Renal cortex interstitium (tissue), 11 donors: ENCODE measurements around the gene VPS35L. TPM values are rescaled to one million over a fixed set of nuclear protein-coding genes. Genes with fewer than 3 reads are reported as not detected.
"Not testable (repeated sequence)": the region's sequence is repeated elsewhere in the genome, so short reads cannot be mapped to it uniquely, and the experiment has no call there.

Experiments
- DNase-seq, 11 donors: peaks; one replicate each; pipeline ENCODE4 v3.0.0-alpha.2; 2013; ENCODE audit warnings: low read depth in 9 of 11, low spot score in 4 of 11; ENCODE audit errors: extremely low read depth in 1 of 11
- polyA plus RNA-seq, 3 donors: library from polyadenylated mRNA; unstranded; fragments of 120-200 nt; gene quantifications; one replicate each; pipeline ENCODE4 v1.2.1, GENCODE V29; 2013; ENCODE audit not compliant: insufficient read length in 3 of 3

VPS35L gene
- polyA plus RNA-seq, 3 donors: 60.6 to 65.1 (median 63.9) TPM

- no peak for DNase-seq
Observed at GRCh38 chr16:19703172-19703889, 147.8 kb downstream of the VPS35L start.

GRCh38 chr16:19704321-19705145 lies 149.0 kb downstream of the VPS35L start:
- DNase-seq: no peak

GRCh38 chr16:19705146-19705501 lies 149.6 kb downstream of the VPS35L start:
- DNase-seq: no peak

DNA sequence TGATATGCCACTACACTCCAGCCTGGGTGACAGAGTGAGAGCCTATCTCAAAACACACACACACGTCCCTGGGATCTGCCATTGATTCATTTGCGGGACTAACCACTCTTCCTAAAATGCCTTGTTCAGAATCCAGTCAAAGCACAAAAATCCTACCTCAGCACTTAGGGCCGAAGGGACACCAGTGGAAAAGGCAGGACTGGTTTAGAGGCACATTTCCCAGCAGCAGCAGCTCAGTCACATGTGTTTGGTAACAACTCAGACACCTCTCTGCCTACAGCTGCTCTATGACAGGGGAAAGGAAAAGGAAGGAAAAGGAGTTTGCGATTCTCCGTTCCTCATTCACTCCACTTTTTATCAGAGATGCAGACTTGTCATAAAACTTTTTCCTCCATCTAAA lies 150.3 kb downstream of the VPS35L start:
- DNase-seq: no peak

GRCh38 chr16:19706846-19707245 lies 151.3 kb downstream of the VPS35L start:
- no peak for DNase-seq

- DNase-seq: no peak
Observed at GRCh38 chr16:19707569-19708295, 152.2 kb downstream of the VPS35L start.

GRCh38 chr16:19708296-19709205 lies 153.0 kb downstream of the VPS35L start:
- DNase-seq: no peak

- no peak for DNase-seq
Observed at GRCh38 chr16:19709381-19710136, 154.1 kb downstream of the VPS35L start.

DNA sequence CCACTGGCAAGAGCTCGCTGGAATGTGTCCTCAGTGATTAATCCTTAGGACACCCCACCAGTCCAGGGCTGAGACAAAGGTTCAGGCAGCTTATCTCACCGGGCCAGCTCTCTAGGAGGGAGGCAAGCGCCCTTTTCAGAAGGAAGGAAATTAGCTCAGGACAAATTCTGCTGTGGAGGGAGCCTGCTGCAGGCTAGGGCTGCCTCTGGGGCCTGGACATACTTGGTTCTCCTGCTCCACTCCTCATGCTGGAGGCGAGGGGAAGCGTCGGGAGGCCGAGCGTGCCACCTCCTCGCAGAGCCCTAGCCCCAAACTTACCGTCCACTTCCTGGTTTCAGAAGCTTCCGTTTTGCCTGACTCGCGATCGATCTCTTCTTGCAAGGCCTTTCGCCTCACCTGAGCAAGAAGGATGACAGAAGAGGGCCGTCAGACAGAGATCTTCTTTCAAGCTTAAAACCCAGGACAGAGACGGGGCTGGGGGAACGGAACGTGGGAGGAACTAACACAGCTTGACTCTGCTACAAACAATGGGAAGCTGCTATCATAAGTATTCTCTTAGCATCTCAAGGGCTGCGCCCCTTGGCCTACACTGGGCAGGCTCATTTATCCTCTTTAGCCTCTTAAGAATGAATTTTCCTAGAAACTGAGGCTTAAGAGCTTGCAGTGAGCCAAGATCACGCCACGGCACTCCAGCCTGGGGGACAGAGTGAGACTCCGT lies 154.8 kb downstream of the VPS35L start:
- DNase-seq: no peak

- DNase-seq: no peak
Observed at GRCh38 chr16:19710991-19711545, 155.6 kb downstream of the VPS35L start.

- no peak for DNase-seq
Observed at GRCh38 chr16:19711643-19712042, 156.1 kb downstream of the VPS35L start.

- DNase-seq: no peak
Observed at GRCh38 chr16:19712418-19713058, 157.0 kb downstream of the VPS35L start.

DNA sequence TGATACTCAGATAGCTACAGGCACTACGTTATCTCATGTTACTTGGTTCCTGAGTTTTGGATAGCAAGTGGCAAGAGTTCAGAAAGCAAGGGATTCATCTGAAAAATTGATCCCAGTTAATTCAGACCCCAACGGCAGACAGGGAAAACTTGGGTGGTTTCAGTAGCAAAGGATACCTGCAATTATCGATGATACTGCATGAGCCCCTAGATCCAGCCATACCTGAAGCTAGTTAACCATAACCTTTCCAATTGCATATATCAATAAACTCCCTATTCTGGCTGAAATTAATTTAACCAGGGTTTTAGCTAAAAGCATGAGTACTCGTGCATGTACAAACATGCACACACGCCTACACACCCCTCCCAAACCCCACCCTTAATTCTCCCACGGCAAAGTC lies 158.2 kb downstream of the VPS35L start:
- DNase-seq: no peak

- DNase-seq: no peak
Observed at GRCh38 chr16:19715566-19715965, 160.1 kb downstream of the VPS35L start.

DNA sequence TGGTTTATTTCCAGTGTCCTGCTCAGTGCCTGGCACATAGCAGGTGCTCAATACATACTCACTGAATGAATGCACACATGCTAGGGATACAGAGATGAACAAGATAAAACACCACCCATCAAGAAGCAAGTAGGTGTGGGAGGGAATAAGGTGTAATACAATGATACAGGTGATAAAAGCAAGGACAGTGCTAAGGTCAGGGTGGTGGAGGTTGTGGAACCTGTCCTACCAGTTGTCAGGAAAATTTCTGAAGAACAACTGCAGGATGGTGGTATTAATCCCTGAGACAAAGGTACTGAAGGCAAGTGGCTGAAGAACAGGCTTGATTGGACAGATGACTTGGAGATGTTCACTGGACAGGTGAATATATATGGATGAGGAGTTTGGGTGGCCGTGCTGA lies 160.7 kb downstream of the VPS35L start:
- no peak for DNase-seq

GRCh38 chr16:19716728-19717127 lies 161.2 kb downstream of the VPS35L start:
- DNase-seq: not testable (repeated sequence)

DNA sequence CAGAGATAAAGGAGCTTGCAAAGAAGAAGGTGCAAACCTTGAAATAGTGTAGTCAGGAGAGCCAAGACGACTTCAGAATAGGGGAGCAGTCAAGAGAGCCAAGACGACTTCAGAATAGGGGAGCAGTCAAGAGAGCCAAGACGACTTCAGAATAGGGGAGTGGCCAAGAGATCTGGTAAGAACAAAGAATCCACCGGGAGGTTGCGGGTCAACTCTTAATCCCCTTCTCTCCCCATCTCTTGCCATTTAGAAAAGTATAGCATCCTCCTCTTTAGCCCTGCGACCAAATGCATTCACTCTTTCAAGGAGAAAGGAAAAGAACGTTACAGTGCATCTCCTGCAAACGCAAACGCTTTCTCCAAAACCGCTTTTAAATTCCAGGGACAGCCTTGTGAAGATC lies 161.8 kb downstream of the VPS35L start:
- DNase-seq: peak in 1 of 11 donors; percentile 20
